HEK293 (cell line): ENCODE results near the gene SLC6A9.

Experiments
- CTCF ChIP-seq: fragments of 450-650 bp; formaldehyde crosslinking; IDR thresholded peaks from 2 replicates; pipeline ENCODE4 v1.5.1; 2016; ENCODE audit warnings: missing biosample characterization, missing genetic modification characterization
- GLIS1 ChIP-seq: fragments of 450-650 bp; formaldehyde crosslinking; IDR thresholded peaks from 2 replicates; pipeline ENCODE4 v1.5.1; 2016; ENCODE audit warnings: missing biosample characterization, missing genetic modification characterization
- PATZ1 ChIP-seq: fragments of 450-650 bp; formaldehyde crosslinking; IDR thresholded peaks from 2 replicates; pipeline ENCODE4 v1.5.1; 2016; ENCODE audit warnings: missing biosample characterization, missing genetic modification characterization
- ZBTB20 ChIP-seq: fragments of 450-650 bp; formaldehyde crosslinking; IDR thresholded peaks from 2 replicates; pipeline ENCODE4 v1.5.1; 2016; ENCODE audit warnings: missing biosample characterization, missing genetic modification characterization
- ZNF140 ChIP-seq: fragments of 450-650 bp; formaldehyde crosslinking; IDR thresholded peaks from 2 replicates; pipeline ENCODE4 v1.5.1; 2016; ENCODE audit warnings: missing biosample characterization, missing genetic modification characterization
- ZNF174 ChIP-seq: fragments of 450-650 bp; formaldehyde crosslinking; IDR thresholded peaks from 2 replicates; pipeline ENCODE4 v1.5.0; 2017; ENCODE audit warnings: missing biosample characterization, mild to moderate bottlenecking, missing genetic modification characterization
- ZNF24 ChIP-seq: fragments of 450-650 bp; formaldehyde crosslinking; IDR thresholded peaks from 2 replicates; pipeline ENCODE4 v1.5.1; 2016; ENCODE audit warnings: missing biosample characterization, missing genetic modification characterization
- ZNF274 ChIP-seq, 2 experiments: fragments of 200-500 bp in 1 of 2; fragments of 450-650 bp in 1 of 2; sonication (Bioruptor generic) in 1 of 2; formaldehyde crosslinking in 1 of 2; IDR thresholded peaks; 2 replicates each; pipeline versions ENCODE4 v1.5.1 to v1.6.1; 2014 to 2016; ENCODE audit warnings: borderline replicate concordance in 1 of 2, inconsistent platforms in 1 of 2, low read length in 1 of 2, missing biosample characterization in 1 of 2, missing genetic modification characterization in 1 of 2
- ZNF555 ChIP-seq: fragments of 450-650 bp; formaldehyde crosslinking; conservative IDR thresholded peaks from 2 replicates; pipeline ENCODE4 v1.5.1; 2017; ENCODE audit warnings: missing biosample characterization, mild to moderate bottlenecking, missing genetic modification characterization, inconsistent platforms
- ZNF776 ChIP-seq: fragments of 450-650 bp; formaldehyde crosslinking; IDR thresholded peaks from 2 replicates; pipeline ENCODE4 v1.5.0; 2017; ENCODE audit warnings: missing biosample characterization, missing genetic modification characterization, borderline replicate concordance
- TF ChIP-seq, protein P1 (sequence below): fragments of 450-650 bp; formaldehyde crosslinking; IDR thresholded peaks from 2 replicates; pipeline ENCODE4 v1.5.1; 2016; ENCODE audit warnings: missing biosample characterization, missing genetic modification characterization
- TF ChIP-seq, protein P2 (sequence below): fragments of 450-650 bp; formaldehyde crosslinking; IDR thresholded peaks from 2 replicates; pipeline ENCODE4 v1.5.1; 2016; ENCODE audit warnings: missing biosample characterization, missing genetic modification characterization, low read depth
- TF ChIP-seq, protein P3 (sequence below): fragments of 450-650 bp; formaldehyde crosslinking; IDR thresholded peaks from 2 replicates; pipeline ENCODE4 v1.5.1; 2016; ENCODE audit warnings: missing biosample characterization, missing genetic modification characterization

GRCh38 chr1:44033041-44033575, 1.8 kb upstream of the SLC6A9 start:
- TF ChIP-seq ZNF555 (tag by site-specific recombination) (no peak), CTCF (no peak), ZNF174 (no peak), ZNF24 (no peak), GLIS1 (tag by site-specific recombination) (no peak), ZNF776 (tag by site-specific recombination) (no peak), ZNF140 (tag by site-specific recombination) (no peak), ZNF274 (IDR thresholded peaks at IDR 0.05; ENCODE audit: low read length) (no peak), ZNF274 (tag by site-specific recombination; IDR thresholded peaks at IDR 0.05; ENCODE audit: borderline replicate concordance) (no peak), PATZ1 (no peak), ZBTB20 (no peak)
- TF ChIP-seq, protein P1, sequence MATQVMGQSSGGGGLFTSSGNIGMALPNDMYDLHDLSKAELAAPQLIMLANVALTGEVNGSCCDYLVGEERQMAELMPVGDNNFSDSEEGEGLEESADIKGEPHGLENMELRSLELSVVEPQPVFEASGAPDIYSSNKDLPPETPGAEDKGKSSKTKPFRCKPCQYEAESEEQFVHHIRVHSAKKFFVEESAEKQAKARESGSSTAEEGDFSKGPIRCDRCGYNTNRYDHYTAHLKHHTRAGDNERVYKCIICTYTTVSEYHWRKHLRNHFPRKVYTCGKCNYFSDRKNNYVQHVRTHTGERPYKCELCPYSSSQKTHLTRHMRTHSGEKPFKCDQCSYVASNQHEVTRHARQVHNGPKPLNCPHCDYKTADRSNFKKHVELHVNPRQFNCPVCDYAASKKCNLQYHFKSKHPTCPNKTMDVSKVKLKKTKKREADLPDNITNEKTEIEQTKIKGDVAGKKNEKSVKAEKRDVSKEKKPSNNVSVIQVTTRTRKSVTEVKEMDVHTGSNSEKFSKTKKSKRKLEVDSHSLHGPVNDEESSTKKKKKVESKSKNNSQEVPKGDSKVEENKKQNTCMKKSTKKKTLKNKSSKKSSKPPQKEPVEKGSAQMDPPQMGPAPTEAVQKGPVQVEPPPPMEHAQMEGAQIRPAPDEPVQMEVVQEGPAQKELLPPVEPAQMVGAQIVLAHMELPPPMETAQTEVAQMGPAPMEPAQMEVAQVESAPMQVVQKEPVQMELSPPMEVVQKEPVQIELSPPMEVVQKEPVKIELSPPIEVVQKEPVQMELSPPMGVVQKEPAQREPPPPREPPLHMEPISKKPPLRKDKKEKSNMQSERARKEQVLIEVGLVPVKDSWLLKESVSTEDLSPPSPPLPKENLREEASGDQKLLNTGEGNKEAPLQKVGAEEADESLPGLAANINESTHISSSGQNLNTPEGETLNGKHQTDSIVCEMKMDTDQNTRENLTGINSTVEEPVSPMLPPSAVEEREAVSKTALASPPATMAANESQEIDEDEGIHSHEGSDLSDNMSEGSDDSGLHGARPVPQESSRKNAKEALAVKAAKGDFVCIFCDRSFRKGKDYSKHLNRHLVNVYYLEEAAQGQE (tag by site-specific recombination) = no peak
- TF ChIP-seq, protein P2, sequence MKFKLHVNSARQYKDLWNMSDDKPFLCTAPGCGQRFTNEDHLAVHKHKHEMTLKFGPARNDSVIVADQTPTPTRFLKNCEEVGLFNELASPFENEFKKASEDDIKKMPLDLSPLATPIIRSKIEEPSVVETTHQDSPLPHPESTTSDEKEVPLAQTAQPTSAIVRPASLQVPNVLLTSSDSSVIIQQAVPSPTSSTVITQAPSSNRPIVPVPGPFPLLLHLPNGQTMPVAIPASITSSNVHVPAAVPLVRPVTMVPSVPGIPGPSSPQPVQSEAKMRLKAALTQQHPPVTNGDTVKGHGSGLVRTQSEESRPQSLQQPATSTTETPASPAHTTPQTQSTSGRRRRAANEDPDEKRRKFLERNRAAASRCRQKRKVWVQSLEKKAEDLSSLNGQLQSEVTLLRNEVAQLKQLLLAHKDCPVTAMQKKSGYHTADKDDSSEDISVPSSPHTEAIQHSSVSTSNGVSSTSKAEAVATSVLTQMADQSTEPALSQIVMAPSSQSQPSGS (tag by site-specific recombination) = no peak
- TF ChIP-seq, protein P3, sequence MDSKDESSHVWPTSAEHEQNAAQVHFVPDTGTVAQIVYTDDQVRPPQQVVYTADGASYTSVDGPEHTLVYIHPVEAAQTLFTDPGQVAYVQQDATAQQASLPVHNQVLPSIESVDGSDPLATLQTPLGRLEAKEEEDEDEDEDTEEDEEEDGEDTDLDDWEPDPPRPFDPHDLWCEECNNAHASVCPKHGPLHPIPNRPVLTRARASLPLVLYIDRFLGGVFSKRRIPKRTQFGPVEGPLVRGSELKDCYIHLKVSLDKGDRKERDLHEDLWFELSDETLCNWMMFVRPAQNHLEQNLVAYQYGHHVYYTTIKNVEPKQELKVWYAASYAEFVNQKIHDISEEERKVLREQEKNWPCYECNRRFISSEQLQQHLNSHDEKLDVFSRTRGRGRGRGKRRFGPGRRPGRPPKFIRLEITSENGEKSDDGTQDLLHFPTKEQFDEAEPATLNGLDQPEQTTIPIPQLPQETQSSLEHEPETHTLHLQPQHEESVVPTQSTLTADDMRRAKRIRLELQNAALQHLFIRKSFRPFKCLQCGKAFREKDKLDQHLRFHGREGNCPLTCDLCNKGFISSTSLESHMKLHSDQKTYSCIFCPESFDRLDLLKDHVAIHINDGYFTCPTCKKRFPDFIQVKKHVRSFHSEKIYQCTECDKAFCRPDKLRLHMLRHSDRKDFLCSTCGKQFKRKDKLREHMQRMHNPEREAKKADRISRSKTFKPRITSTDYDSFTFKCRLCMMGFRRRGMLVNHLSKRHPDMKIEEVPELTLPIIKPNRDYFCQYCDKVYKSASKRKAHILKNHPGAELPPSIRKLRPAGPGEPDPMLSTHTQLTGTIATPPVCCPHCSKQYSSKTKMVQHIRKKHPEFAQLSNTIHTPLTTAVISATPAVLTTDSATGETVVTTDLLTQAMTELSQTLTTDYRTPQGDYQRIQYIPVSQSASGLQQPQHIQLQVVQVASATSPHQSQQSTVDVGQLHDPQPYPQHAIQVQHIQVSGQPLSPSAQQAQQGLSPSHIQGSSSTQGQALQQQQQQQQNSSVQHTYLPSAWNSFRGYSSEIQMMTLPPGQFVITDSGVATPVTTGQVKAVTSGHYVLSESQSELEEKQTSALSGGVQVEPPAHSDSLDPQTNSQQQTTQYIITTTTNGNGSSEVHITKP (tag by site-specific recombination) = no peak
